Mucosa of descending colon (tissue), 3 donors: Measurements from ENCODE around the gene PAPSS2. TPM values are rescaled to one million over a fixed set of nuclear protein-coding genes. Genes with fewer than 3 reads are reported as not detected.

Experiments used
- total RNA-seq, 3 donors: library from RNA; stranded (reverse); fragmentation: NEBNext Ultra II Directional in 2 of 3; extraction: Animal tissue kit (Norgen Biotek cat#: 25700) in 2 of 3; gene quantifications; one replicate each; pipeline versions ENCODE4 v1.2.1 to v1.2.4, GENCODE V29; 2021 to 2023
- donor health status: DM: no; HTN: no; CAD: no; lungs with moderate emphysema.
- donor health status: DM: no; HTN: no; CAD: no.
- donor health status: DM: no; HTN: yes; CAD: no.

Gene PAPSS2
- total RNA-seq, 3 donors from 2014 or later: 123 to 399 (median 147) TPM

Other genes with a start within 250 kb of the PAPSS2 start
- gene MINPP1, start 155.0 kb upstream of the PAPSS2 start, total RNA-seq: 10 to 100 TPM; 12.0 to 28.3 (median 20.8) TPM
- gene ATAD1, start 158.3 kb downstream of the PAPSS2 start, total RNA-seq: 10 to 100 TPM; 47.7 to 60.6 (median 51.6) TPM
- gene KLLN, start 203.7 kb downstream of the PAPSS2 start, total RNA-seq: 1 to 10 TPM in 1 of 3 donors, under 1 TPM in 2; 0.60 to 1.1 (median 0.90) TPM
- 100 to 1,000 TPM in 2 of 3 donors, 10 to 100 TPM in 1; 94.1 to 118 (median 118) TPM for gene PTEN, start 203.7 kb downstream of the PAPSS2 start, total RNA-seq